ENCODE results near the gene NIPAL4. TPM values are rescaled to one million over a fixed set of nuclear protein-coding genes. Genes with fewer than 3 reads are reported as not detected.

NIPAL4 gene
- total and polyA plus RNA-seq, 2 donors (not counting 3 experiments of a cell fraction or from before 2014, with no cell fraction given) = not detected

- dilution Hi-C loops (cut with MboI; ENCODE audit: extremely low pct_ligation_motif_present, low sequenced_read_pairs) (loop anchor here (25.0 kb wide), 1 partner anchor 149 kb away; a partner anchor contains a TSS), intact Hi-C loops (cut with micrococcal nuclease) (no loop called here)
- H3K9me1 ChIP-seq (replicated peaks; ENCODE audit: control insufficient read depth, extremely low read depth, insufficient read depth, low read length) = no peaks in the 10 kb centered on the region
- H3K79me2 ChIP-seq (ENCODE audit: control insufficient read depth, insufficient read depth, low read length) = no peaks in the 10 kb centered on the region
- BruUV-seq (replicated peaks) = no TSS peak
- H3K4me3 ChIP-seq (replicated peaks in 1 of 3; ENCODE audit: insufficient read depth in 1 of 3, low read depth in 1 of 3, low read length in 3 of 3) = no peak overlapping the region
- TF ChIP-seq FOS (IDR thresholded peaks at IDR 0.05; ENCODE audit: borderline replicate concordance, insufficient read depth, low read length) (no peak), CTCF (IDR thresholded peaks at IDR 0.05; ENCODE audit: extremely low read depth in 1 of 2, insufficient read depth in 1 of 2, low read depth in 1 of 2, low read length in 2 of 2) (no peak), POLR2A (IDR thresholded peaks at IDR 0.05; ENCODE audit: low read depth, low read length) (no peak), MAX (IDR thresholded peaks at IDR 0.05; ENCODE audit: insufficient read depth, insufficient read length) (no peak), EZH2 (IDR thresholded peaks at IDR 0.05; ENCODE audit: borderline replicate concordance, low read depth, low read length, severe bottlenecking) (no peak), JUN (IDR thresholded peaks at IDR 0.05; ENCODE audit: borderline replicate concordance, insufficient read depth, insufficient read length, low read depth) (no peak), GATA2 (IDR thresholded peaks at IDR 0.05; ENCODE audit: insufficient read depth, insufficient read length, low read depth, low read length) (no peak), MYC (IDR thresholded peaks at IDR 0.05; ENCODE audit: low read depth, low read length) (no peak), POLR2AphosphoS5 (IDR thresholded peaks at IDR 0.05; ENCODE audit: insufficient read depth, low read depth, low read length) (no peak)
- H3K27ac ChIP-seq (ENCODE audit: insufficient read depth, low read depth, low read length) = no peak overlapping the region
- ChIA-PET CTCF (interaction anchor here (1.1 to 2.5 kb wide), 4 partner anchors 13 to 143 kb away, joined by 5 to 12 read pairs (median 5); no protein-coding TSS in a partner anchor), POLR2A (no interaction called here)
- H4K20me1 ChIP-seq (replicated peaks; ENCODE audit: control insufficient read depth, extremely low read depth, insufficient read depth, low read length) = no peaks in the 10 kb centered on the region
- no peaks in the 10 kb centered on the region for H3K27me3 ChIP-seq (ENCODE audit: control insufficient read depth in 2 of 2, insufficient read depth in 2 of 2, low read length in 2 of 2)
- no peak for FAIRE-seq
- H3K36me3 ChIP-seq (ENCODE audit: control insufficient read depth in 2 of 2, extremely low read depth in 1 of 2, insufficient read depth in 2 of 2, low read length in 2 of 2) = peaks cover 0 to 2% of the 10 kb centered on the region in 2 experiments
- no peaks in the 10 kb centered on the region for H3K9me3 ChIP-seq (replicated peaks; ENCODE audit: control insufficient read depth, insufficient read depth, low read length)
- no peak overlapping the region for H3K9ac ChIP-seq (replicated peaks; ENCODE audit: extremely low read depth, insufficient read depth, low read length)
- no peak overlapping the region for H3K4me2 ChIP-seq (ENCODE audit: insufficient read depth, low read length)
- no peaks in the 10 kb centered on the region for H3K4me1 ChIP-seq (ENCODE audit: control insufficient read depth, extremely low read depth, insufficient read depth, low read length)
- no peak overlapping the region for H2AFZ ChIP-seq (ENCODE audit: low read depth, low read length)
- no peak for DNase-seq (ENCODE audit: low read depth, low spot score)
Measured at GRCh38 chr5:157485811-157486210, 25.8 kb downstream of the NIPAL4 start.

Data from endothelial cell of umbilical vein (primary cell).